ENCODE measurements around the gene NTRK2.

GRCh38 chr9:84947412-84947972 lies 278.0 kb downstream of the NTRK2 start:
- TF ChIP-seq, protein P1, sequence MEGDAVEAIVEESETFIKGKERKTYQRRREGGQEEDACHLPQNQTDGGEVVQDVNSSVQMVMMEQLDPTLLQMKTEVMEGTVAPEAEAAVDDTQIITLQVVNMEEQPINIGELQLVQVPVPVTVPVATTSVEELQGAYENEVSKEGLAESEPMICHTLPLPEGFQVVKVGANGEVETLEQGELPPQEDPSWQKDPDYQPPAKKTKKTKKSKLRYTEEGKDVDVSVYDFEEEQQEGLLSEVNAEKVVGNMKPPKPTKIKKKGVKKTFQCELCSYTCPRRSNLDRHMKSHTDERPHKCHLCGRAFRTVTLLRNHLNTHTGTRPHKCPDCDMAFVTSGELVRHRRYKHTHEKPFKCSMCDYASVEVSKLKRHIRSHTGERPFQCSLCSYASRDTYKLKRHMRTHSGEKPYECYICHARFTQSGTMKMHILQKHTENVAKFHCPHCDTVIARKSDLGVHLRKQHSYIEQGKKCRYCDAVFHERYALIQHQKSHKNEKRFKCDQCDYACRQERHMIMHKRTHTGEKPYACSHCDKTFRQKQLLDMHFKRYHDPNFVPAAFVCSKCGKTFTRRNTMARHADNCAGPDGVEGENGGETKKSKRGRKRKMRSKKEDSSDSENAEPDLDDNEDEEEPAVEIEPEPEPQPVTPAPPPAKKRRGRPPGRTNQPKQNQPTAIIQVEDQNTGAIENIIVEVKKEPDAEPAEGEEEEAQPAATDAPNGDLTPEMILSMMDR (IDR thresholded peaks at IDR 0.05), result no peak
- no peak for TF ChIP-seq ZFX (IDR thresholded peaks at IDR 0.05; ENCODE audit: borderline replicate concordance)

All from 22Rv1 (cell line).